SH-SY5Y (cell line): ENCODE results near the gene SLC25A21.

Experiments
- GATA2 ChIP-seq: IDR thresholded peaks from 2 replicates; pipeline ENCODE4 v1.6.1; 2011; ENCODE audit warnings: mild to moderate bottlenecking, low read depth, low read length
- GATA3 ChIP-seq: IDR thresholded peaks from 2 replicates; pipeline ENCODE4 v1.6.1; 2011; ENCODE audit warnings: low read depth, mild to moderate bottlenecking, low read length, moderate library complexity

- TF ChIP-seq GATA2 = no peak
- TF ChIP-seq GATA3 = no peak
Observed at GRCh38 chr14:36866867-36867266, 305.5 kb downstream of the SLC25A21 start.
